ENCODE results near the gene KCTD13.
"Not testable (repeated sequence)": the region's sequence is repeated elsewhere in the genome, so short reads cannot be mapped to it uniquely, and the experiment has no call there.

KCTD13 gene, protein sequence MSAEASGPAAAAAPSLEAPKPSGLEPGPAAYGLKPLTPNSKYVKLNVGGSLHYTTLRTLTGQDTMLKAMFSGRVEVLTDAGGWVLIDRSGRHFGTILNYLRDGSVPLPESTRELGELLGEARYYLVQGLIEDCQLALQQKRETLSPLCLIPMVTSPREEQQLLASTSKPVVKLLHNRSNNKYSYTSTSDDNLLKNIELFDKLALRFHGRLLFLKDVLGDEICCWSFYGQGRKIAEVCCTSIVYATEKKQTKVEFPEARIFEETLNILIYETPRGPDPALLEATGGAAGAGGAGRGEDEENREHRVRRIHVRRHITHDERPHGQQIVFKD

DNA sequence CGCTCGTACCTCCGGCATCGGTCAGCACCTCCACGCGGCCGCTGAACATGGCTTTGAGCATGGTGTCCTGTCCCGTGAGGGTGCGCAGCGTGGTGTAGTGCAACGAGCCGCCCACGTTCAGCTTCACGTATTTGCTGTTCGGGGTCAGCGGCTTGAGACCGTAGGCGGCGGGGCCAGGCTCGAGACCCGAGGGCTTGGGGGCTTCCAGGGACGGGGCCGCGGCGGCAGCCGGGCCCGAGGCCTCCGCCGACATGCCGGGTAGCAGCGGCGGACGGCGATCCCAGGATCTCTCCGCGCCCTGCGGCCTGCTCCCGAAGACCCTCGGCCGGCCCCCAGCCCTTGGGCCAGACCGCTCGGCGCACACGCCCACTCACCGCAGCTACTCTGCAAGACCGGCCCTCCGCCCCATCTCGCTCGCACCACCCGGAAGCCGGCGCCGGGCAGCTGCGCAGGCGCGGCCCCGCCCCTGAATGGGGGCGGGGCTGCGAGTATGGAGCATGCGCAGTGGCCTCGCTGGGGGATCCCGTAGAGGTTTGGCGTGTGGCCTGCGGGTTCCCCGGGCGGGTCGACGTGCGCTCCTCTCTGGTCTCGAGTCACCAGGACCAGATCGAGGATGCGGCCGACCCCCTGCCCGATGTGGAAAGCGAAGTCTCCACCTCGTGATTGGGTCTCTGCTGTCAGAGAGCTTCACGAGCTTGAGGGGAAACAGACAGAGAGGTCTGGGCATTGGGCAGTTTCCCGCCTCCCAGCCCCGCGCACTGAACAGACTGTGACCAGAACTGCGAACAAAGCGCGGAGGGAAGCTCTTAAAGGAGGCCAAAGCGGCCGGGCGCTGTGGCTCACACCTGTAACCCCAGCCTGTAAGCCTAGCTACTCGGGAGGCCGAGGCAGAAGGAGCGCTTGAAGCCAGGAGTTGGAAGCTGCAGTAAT, at the start of gene KCTD13:
Gene KCTD13, minus strand, starts transcription at position 446 of the 930 bp plus-strand sequence. Its CDS starts 193 bp downstream, at position 253.
- DNase-seq, result peak; percentile 90

DNA sequence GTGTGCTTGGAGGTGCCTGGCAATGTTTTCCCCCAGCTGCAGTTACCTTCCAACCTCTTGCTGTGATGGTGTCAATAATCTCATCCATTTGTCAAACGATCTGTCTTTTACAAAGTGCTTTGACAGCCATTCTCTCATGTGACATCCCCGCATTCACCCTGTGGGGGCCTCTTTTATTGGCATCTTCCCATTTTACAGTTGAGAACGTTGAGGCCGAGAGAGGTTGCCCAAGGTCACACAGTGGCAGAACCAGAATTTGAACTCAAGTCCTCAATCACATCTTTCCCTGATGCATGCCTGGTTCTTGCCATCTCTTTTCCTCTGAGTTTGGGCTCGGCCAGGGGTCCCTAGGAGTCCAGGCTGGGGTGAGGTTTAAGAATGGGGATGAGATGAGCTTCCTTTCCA, 49.1 kb upstream of the KCTD13 start:
- DNase-seq, result no peak

DNA sequence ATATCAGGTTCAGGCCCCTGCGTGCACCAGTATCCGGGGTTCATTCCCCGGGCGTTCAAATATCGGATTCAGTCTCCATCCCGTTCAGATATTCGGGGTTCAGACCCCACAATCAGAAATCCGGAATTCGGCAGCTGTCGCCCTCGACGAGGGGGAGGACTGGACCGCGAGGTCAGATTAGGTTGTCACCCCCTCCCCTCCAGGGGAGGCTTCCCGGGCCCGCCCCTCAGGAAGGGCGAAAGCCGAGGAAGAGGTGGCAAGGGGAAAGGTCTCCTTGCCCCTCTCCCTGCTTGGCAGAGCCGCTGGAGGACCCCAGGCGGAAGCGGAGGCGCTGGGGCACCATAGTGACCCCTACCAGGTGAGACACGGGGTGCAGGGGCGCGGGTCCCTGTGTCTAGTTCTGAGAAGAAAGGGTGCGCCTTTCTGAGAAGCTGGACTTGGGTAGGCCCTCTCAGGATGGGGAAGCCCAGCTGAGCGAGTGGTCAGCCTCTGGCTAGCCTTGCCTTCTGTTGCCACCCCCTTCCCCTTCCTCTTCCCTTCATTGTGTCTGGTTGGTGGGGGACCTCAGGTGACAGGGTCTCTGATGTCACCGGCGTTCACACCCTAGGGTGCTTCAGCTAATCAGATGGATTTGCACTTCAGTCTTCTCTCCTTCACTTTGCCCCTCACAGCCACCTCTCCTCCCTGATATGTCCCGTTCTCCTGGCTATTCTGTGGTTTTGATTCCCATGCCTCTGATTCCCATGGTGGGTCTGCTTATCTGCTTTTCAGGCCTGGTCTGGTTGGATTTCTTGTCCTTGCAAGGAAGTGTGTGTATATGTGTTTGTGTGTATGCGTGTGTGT, 48.5 kb upstream of the KCTD13 start:
- DNase-seq, result no peak

DNA sequence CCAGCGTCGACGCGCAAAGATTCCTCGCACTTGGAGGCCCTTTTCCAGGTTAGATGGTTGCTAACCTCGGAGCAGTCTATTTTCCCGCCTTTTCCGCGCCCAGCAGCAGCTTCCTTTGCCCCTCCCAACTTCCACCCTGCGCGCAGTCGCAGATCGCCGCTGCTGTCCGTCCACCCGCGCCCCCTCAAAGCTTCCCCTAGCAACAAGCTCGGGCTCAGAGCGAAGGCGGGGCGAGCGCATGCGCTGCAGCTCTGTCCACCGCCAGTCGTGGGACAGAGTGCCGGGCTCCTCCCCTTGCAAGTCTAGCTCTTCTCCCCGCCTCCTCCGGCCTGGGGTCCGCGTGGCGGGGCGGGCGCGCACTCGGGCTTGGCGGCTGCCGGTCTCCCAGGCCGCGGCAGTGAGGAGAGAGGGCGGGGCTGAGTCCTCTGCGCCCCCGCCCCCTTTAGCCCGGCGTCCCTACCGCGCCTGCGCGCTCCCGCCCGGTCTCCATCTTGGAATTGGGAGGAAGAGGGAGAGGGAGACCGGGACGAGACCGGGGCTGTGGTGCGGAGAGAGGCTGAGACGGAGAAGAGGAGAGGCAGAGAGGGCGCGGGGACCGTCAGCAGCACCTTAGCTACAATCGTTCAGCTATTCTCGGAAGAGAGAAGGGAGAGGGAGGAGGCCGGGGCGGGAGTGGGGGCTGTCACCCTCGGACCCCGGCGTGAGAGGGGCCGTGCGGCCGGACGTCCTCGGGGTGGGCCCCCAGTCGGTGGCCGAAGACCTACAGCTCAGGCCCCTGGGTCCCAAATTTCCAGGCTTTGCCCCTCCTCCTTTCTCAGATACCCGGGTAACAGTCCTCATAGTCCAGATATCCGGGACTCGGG, 47.6 kb upstream of the KCTD13 start, which contains the start of gene TAOK2:
Gene TAOK2, plus strand, starts transcription at position 485 of the 863 bp plus-strand sequence. CDS start 3,905 bp downstream, outside the sequence.
- peak; percentile 99 for DNase-seq

DNA sequence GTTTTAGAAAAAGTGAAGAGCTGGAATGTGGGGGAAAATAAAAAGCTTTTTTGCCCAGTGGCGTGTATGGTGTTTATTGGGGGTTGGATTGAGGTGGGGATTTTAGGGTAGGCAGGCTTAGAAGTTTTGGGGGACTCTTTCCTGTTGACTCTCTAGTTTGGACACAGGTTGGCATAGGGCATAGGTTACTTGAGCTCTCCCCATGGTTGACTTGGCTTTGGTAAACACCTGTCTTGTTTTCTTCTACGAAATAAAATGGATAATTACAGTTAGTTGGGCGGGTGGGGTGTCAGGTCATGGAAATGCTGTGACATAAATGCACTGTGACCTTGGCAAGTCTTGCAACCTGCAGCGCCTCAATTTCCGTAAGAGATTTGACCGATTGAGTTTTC, 47.0 kb upstream of the KCTD13 start:
- DNase-seq, result no peak

DNA sequence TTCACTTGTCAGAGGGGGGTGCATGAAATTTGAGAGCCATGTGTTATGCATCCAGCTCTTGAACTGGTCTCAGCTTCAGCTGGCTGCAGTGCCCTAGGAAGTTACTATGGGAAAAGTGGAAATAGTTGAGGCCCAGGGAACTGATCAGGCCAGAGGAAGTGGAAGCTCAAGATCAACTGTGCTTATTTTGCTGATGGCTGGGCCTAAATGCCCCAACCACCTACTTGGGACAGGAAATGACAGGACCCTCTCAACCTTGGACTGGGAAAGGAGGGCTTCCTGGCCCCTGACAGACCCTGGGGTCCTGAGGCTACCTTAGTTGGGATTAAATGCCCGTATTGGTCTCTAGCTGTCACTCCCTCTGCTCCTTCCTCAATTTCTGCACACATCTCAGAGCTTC, 46.5 kb upstream of the KCTD13 start:
- no peak for DNase-seq

DNA sequence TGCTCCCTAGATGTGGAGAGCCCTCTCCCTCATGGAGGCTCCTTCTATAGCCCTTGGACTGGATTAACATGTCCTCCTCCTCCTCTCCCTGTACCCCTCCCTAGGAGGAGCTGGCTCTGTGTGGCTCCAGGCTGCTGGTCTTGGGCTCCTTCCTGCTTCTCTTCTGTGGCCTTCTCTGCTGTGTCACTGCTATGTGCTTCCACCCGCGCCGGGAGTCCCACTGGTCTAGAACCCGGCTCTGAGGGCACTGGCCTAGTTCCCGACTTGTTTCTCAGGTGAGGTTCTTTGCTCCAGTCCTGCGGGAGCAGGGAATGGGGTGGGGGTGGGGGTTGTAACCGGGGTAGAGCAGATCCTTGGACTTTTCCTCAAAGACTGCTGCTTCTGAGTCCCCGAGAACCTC, 45.3 kb upstream of the KCTD13 start:
- DNase-seq, result no peak

DNA sequence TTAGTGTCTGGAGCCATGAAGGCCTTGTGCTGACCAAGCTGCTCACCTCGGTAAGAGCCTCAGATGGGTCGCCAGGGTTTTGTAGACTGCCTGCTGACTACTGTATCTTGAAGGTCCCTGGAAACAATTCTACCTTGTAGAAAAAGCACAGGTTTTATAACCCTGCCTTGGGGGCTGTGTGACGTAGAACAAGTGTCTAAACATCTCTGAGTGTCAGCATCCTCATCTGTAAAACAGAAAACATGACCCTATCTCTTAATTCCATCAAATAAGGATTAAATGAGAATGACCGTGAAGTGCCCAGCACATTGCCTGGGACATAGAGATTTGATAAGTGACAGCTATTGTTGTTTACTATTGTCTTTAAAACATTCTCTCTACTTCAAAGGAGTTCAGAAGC, 42.2 kb upstream of the KCTD13 start:
- no peak for DNase-seq

DNA sequence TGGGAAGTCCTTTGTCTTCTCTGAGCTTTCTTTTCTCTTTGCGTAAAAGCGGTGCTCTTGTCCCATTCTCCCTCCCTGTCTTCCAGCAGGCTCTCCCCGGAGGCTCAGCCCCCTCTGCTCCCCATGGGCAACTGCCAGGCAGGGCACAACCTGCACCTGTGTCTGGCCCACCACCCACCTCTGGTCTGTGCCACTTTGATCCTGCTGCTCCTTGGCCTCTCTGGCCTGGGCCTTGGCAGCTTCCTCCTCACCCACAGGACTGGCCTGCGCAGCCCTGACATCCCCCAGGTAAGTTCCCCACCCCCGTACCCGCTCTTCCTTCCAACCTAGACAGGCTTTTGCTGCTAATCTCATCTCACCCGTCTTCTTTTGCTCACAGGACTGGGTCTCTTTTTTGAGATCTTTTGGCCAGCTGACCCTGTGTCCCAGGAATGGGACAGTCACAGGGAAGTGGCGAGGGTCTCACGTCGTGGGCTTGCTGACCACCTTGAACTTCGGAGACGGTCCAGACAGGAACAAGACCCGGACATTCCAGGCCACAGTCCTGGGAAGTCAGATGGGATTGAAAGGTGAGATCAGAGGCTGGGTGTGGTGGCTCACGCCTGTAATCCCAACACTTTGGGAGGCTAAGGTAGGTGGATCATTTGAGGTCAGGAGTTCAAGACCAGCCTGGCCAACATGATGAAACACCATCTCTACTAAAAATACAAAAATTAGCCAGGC, 37.2 kb upstream of the KCTD13 start:
- no peak for DNase-seq

DNA sequence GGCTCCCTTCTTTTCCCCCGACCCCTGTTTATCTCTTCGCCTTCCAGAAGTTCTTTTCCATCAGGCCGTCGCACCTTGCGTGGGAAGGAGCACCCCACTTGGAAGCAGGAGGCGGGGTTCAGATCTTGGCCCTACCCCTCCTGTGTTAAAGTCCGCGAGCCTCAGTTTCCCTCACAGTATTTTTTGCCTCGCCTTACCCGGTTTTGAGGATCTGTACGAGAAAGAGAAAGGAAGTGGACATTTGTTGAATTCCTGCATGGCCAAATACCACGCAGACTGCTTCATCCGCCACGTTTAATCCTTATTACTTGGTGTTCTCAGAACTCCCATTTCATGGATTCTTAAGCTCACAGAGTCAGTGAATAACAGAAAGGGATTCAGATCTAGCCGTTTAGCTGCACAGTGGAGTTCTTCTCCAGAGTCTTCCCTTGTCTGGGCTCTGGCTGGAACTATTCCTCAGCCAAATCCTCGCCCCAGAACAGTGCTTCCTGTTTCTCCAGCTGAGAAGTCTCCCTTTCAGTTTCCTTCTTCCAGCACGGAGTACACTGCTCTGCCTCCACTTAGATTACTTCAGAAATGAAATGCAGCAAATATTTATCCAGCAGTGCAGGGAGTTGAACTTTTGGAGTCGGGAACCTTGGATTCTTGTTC, 36.4 kb upstream of the KCTD13 start:
- DNase-seq, result no peak

DNA sequence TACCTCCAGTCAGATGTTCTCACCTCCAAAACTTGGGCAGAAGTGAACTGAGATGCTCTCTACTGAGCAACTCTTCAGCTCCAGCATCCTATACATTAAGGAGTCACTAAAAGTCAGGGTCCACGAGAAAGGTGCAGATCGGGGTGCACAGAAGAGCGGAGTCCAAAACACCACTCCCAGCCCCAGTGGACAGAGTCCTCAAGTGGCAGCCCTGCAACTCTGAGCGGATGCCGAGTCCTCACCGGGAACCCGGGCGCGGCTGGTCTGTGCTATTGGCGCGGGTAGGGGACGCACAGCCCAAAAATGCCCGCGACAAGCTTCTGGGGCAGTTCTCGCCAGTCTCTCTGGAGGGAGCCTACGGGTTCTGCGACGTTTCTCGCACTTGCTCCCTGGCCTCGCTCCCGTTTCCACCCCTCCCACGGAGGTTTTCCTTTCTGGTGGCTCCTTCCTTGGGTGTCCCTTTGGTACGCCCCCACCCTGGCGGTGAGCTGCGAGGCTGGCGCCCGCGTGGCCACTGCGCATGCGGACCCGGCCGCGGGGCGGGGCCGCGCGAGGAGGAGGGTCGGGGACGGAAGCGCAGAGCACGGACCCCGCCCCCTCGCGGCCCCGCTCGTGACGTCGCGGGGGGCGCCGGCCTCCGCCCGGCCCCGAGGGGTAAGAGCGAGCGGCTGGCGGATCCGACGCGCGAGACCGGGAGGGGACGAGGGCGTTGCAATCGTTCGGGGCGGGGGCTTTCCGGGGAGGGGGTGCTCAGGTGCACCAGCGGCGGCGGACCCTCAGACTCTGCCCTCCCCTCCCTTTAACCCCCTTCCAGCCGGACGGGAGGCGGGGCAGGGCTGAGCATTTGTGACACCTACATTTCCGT, 35.7 kb upstream of the KCTD13 start, which contains the start of gene TMEM219:
Gene TMEM219, plus strand, starts transcription at position 601 of the 865 bp plus-strand sequence. CDS start 1,065 bp downstream, outside the sequence.
- DNase-seq, result peak; percentile 92

DNA sequence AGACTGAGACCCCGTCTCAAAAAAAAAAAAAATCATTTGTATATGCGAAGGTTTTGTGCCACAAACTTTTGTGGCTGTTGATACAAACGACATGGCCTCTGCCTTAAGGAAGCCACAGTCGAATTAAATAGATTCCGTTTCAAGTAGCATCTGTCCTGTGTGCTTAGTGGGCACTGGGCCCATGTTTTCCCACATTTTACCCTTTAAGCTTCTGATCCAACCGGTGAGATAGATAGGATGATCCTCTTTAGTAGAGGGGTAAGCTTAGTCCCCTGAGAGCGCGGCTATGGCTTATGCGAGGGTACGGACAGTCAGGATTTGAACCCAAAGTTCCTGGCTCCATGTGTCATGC, 35.1 kb upstream of the KCTD13 start:
- DNase-seq, result no peak

DNA sequence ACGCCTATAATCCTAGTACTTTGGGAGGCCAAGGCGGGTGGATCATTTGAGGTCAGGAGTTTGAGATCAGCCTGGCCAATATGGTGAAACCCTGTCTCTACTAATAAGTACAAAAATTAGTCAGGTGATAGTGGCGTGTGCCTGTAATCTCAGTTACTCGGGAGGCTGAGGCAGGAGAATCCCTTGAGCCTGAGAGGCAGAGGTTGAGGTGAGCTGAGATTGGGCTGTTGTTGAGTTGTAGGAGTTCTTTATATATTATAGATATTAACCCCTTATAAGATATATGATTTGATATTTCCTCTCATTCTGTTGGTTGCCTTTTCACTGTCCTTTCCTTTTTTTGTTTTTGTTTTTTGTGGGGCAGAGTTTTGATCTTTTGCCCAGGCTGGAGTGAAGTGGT, 33.8 kb upstream of the KCTD13 start:
- DNase-seq, result not testable (repeated sequence)

DNA sequence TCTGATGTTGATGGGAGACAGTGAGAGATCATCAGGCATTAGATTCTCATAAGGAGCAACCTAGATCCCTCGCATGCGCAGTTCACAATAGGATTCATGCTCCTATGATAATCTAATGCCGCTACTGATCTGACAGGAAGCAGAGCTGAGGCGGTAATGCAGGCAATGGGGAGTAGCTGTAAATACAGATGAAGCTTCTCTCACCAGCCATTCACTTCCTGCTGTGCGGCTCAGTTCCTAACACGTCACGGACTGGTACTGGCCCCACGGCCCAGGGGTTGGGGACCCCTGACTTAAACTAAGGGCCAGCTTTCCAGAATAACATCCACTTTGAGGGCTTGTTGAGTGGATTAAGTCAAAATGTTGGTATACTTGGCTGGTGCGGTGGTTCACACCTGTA, 33.3 kb upstream of the KCTD13 start:
- no peak for DNase-seq

DNA sequence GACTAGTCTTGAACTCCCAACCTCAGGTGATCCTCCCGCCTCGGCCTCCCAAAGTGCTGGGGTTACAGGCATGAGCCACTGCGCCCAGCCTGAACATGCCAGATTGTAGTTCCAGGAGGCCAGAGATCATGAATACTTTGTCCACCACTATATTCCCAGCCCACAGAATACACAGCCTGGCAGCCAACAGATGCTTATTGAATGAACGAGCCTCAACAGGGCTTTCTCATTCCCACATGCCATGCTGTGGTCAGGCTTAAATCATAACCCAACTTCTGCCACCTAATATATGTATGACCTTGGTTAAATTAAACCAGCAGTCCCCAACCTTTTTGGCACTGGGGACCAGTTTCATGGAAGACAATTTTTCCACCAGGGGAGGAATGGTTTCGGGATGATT, 32.7 kb upstream of the KCTD13 start:
- DNase-seq, result no peak

DNA sequence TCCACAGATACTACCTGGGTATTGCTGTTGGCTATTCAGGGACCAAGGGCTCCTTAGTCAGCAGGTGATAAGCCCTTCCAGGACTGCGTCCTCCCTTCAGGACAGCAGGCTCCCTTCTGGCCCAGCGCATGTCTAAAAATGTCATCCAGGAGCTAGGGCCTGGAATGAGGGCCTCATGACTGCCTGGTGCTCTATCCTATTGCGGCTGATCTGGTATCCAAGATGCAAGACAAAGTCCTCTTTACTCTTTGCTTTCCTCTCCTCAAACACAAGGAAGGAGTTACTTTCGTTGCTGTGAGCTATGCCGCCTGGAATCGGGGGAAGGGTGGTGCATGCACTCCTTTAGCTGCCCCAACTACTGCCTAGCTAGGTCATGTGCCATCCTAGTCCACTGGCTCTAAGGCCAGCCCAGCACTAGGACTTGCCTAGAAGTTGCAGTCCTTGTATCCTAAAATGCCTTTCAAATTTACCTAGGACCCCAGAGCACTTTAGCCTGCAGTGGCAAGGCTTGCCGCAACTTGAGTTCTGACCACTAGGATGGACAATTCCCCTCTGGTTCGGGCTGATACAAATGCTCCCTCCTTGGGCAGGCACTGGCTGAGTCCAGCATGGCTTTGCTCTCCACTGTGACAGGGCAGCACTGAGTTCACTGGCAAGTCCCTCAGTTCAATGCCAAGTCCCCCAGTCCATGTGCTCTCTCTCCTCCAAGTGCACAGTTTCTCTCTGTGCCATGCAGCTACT, 25.8 kb upstream of the KCTD13 start:
- DNase-seq, result no peak

DNA sequence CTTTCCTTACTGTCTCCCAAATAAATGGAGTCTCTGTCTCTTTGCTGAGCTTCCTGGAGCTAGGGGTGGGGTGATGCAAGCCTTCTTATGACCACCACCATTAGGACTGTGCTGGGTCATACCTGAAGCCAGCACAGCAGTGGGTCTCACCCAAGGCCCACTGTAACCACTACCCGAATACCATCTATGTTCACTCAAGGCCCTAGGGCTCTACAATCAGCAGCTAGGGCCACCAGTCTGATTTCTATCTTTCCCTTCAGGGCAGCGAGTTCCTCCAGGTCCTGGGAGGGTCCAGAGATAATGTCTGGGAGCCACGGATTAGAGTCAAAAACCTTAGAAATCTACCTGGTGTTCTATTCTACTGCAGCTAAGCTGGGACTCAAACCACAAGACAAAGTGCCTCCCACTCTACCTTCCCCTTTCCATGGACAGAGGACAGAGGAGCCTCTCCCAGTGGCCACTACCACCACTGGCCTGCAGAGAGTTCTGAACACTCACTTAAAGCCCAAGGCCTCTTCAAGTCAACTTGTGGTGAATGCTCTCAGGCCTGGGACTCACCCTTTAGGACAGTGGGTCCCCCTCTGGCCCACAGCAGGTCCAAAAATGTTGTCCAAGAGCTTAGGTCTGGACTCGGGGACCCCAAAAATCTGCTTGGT, 24.9 kb upstream of the KCTD13 start:
- DNase-seq, result no peak

DNA sequence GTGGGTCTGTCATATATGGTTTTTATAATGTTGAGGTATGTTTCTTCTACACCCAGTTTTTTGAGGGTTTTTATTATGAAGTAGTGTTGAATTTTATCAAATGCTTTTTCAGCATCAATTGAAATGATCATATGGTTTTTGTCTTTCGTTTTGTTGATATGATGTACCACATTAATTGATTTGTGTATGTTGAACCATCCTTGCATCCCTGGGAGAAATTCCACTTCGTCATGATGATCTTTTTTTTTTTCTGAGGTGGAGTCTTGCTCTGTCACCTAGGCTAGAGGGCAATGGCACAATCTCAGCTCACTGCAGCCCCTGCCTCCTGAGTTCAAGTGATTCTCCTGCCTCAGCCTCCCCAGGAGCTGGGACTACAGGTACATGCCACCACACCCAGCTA, 21.9 kb upstream of the KCTD13 start:
- DNase-seq, result no peak
